AG10803 (cell line): ENCODE measurements around the gene ASB9.

Experiments used
- DNase-seq: peaks from one replicate; pipeline ENCODE4 v3.0.0; 2010; ENCODE audit warnings: low read depth
- H3K4me3 ChIP-seq: 2 replicates; pipeline ENCODE4 v1.5.1; 2011; ENCODE audit warnings: mild to moderate bottlenecking, low read length, control low read depth
- TF ChIP-seq, protein P1 (sequence below): conservative IDR thresholded peaks from 2 replicates; pipeline ENCODE4 v1.5.1; 2011; ENCODE audit warnings: mild to moderate bottlenecking, low read length, control low read depth, inconsistent platforms

Gene ASB9

DNA sequence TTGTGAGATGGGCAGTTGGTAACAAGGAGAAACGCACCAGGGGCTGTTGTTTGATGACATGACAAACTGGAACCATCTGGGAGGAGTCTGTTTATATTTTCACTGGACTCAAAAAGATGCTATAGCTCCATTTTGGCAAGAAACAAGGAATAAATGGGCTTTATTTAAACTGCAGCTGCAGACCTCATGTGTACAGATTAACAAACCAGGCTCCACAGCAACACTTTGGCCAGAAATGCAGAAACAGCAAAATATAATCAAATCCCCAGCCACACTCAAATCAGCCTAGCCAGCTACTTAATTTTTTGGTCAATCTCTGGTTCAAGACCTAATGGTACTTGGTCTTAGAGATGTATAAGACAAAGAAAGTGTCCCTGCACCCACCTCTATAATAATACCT is 52.7 kb downstream of the ASB9 start:
- TF ChIP-seq, protein P1, sequence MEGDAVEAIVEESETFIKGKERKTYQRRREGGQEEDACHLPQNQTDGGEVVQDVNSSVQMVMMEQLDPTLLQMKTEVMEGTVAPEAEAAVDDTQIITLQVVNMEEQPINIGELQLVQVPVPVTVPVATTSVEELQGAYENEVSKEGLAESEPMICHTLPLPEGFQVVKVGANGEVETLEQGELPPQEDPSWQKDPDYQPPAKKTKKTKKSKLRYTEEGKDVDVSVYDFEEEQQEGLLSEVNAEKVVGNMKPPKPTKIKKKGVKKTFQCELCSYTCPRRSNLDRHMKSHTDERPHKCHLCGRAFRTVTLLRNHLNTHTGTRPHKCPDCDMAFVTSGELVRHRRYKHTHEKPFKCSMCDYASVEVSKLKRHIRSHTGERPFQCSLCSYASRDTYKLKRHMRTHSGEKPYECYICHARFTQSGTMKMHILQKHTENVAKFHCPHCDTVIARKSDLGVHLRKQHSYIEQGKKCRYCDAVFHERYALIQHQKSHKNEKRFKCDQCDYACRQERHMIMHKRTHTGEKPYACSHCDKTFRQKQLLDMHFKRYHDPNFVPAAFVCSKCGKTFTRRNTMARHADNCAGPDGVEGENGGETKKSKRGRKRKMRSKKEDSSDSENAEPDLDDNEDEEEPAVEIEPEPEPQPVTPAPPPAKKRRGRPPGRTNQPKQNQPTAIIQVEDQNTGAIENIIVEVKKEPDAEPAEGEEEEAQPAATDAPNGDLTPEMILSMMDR, result no peak
- no peak overlapping the region for H3K4me3 ChIP-seq
- DNase-seq, result no peak

DNA sequence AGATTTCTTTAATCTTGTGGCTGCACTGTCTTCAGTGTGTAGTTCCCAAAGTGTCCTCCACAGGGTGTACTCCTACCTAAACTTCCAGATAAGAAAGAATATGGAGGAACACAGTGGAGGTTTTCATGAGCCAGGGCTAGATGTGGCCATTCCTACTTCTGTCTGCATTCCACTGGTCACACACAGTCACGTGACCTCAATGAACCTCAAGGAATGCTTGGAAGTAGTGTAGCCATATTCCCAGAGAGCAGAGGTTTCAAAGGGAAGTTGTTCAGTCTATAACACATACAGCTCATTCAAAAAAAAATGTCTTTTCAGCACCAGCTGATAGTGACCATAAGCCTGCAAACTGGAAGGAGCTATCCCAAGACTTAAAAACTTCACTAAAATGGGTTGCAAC is 53.6 kb downstream of the ASB9 start:
- H3K4me3 ChIP-seq, result no peak overlapping the region
- no peak for DNase-seq
- TF ChIP-seq, protein P1, result no peak

DNA sequence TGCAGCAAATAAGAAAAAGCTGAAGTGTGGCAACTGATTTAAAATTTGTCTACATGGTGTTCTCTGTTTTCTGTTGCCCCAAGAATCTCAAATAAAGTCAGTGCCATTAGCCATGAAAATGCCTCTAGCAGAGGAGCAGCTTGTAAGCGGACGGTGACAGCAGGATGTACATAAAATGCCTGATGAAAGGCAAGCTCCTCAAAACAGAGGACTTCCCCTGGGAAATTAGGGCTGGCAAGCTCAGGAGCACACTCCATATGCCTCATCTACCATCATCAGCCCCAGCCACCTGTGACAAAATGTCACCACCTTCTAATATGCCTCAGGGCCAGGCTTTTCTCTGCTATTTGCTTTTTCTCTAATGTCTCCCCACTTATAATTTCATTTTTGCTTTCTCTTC is 54.5 kb downstream of the ASB9 start:
- TF ChIP-seq, protein P1, result no peak
- no peak for DNase-seq
- H3K4me3 ChIP-seq, result no peak overlapping the region

DNA sequence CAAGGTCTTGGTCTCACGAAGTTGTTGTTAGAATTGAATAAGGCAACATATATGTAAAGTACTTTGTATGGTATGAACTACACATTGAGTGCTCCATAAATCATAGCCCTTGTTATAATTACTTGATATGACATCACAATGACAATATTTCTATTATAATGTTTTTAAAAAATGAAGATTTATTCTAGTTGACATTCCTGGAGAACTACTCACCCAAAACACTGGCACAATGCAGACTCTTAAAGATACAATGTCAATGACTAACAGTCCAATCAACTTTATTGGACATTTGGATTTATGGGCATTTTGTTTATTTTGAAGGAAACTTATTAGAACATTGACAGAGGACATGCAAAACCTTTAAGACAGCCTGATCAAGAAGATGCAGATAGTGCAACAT is 55.3 kb downstream of the ASB9 start:
- DNase-seq, result no peak
- H3K4me3 ChIP-seq, result no peak overlapping the region
- TF ChIP-seq, protein P1, result no peak

DNA sequence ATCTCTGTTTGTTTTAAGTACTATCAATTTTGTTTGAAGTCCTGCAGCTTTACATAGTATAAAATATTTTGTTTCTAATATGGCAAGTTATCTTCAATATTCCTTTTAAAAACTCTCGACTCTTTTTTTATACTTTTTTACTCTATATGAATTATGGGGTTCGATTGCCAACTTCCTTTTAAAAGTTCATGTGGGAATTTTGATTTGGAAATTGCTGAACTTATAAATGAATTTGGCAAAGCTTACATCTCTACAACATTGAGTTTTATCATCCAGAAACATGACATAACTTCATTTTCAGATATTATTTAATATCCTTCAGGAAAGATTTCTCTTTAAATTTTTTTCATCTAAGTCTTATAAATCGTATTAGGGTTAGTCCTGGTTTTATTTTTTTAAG is 60.8 kb downstream of the ASB9 start:
- DNase-seq, result no peak
- TF ChIP-seq, protein P1, result no peak
- H3K4me3 ChIP-seq, result no peak overlapping the region

DNA sequence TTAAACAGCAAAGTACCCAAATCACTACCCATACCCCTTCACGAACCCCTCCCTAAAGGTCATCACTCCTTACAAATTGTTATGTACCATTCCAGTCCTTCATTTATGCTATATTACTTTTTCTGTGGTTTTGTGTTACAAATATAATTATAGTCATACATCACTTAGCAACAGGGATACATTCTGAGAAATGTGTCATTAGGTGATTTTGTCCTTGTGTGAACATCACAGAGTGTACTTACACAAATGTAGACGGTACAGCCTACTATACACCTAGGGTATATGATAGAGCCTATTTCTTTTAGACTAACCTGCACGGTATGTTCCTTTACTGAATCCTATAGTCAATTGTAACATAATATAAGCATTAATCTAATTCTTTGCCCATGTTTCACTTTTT is 61.9 kb downstream of the ASB9 start:
- DNase-seq, result no peak
- H3K4me3 ChIP-seq, result no peak overlapping the region
- TF ChIP-seq, protein P1, result no peak

DNA sequence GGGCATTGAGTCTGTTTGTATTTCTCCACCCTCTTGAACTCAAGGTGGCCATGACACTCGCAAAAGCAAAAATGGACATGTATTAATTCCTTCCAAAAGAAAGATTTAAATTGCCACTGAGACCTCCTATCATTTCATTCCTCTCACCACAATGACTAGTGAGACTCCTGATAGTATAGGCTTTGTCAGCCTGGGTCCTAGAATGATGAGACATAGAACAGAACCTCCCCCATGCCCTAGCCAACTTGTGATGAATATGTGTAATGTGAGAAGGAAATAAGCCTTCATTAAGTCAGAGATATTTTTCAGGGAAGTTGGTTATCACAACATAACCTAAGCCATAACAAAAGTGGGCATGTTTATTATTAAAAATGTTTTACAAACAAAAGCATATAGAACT is 62.5 kb downstream of the ASB9 start:
- TF ChIP-seq, protein P1, result no peak
- DNase-seq, result no peak
- H3K4me3 ChIP-seq, result no peak overlapping the region
